SK-N-SH (cell line): ENCODE measurements around the gene NT5DC2.

Experiments
- CTCF ChIP-seq: fragments of 200-600 bp; sonication (generic); IDR thresholded peaks from 2 replicates; pipeline ENCODE4 v1.6.1; 2017; ENCODE audit warnings: antibody characterized with exemption, mild to moderate bottlenecking, moderate library complexity
- MAX ChIP-seq: IDR thresholded peaks from 2 replicates; pipeline ENCODE4 v1.4.0; 2012; ENCODE audit warnings: low read depth

DNA sequence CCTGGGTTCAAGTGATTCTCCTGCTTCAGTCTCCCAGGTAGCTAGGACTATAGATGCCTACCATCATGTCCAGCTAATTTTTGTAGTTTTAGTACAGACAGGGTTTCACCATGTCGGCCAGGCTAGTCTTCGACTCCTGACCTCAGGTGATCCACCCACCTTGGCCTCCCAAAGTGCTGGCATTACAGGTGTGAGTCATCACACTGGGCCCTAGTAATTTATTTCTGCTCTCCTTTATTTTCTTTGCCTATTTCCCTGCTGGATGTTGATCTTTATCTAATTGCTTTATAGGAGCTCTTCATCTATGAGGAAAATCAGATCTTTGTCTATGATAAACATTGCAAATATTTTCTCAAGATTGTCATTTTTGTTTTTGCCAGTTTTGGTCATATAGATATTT, 34.4 kb upstream of the NT5DC2 start:
- no peak for TF ChIP-seq CTCF
- TF ChIP-seq MAX: no peak
